ENCODE results near the gene PDP2.
"Not testable (repeated sequence)": the region's sequence is repeated elsewhere in the genome, so short reads cannot be mapped to it uniquely, and the experiment has no call there.

Gene PDP2

GRCh38 chr16:66853261-66854139, 26.8 kb upstream of the PDP2 start:
- DNase-seq (ENCODE audit: low read depth in 2 of 2) = no peak

- DNase-seq (ENCODE audit: low read depth in 2 of 2) = no peak
These were observed 24.1 kb upstream of the PDP2 start for GRCh38 chr16:66856184-66856730.

- DNase-seq (ENCODE audit: low read depth in 2 of 2) = no peak
These were observed 23.5 kb upstream of the PDP2 start for GRCh38 chr16:66856801-66857200.

- no peak for DNase-seq (ENCODE audit: low read depth in 2 of 2)
These were observed 22.9 kb upstream of the PDP2 start for GRCh38 chr16:66857437-66857836.

- no peak for DNase-seq (ENCODE audit: low read depth in 2 of 2)
These were observed 21.4 kb upstream of the PDP2 start for GRCh38 chr16:66858740-66859396.

- DNase-seq (ENCODE audit: low read depth in 2 of 2) = no peak
These were observed 20.8 kb upstream of the PDP2 start for GRCh38 chr16:66859397-66860068.

GRCh38 chr16:66862023-66862520, 18.2 kb upstream of the PDP2 start:
- no peak for DNase-seq (ENCODE audit: low read depth in 2 of 2)

GRCh38 chr16:66863707-66864106, 16.6 kb upstream of the PDP2 start:
- no peak for DNase-seq (ENCODE audit: low read depth in 2 of 2)

GRCh38 chr16:66869424-66869823, 10.9 kb upstream of the PDP2 start:
- DNase-seq (ENCODE audit: low read depth in 2 of 2) = no peak

- not testable (repeated sequence) for DNase-seq (ENCODE audit: low read depth in 2 of 2)
These were observed 9.0 kb upstream of the PDP2 start for GRCh38 chr16:66871363-66871762.

- no peak for DNase-seq (ENCODE audit: low read depth in 2 of 2)
These were observed 8.5 kb upstream of the PDP2 start for GRCh38 chr16:66871840-66872239.

- DNase-seq (ENCODE audit: low read depth in 2 of 2) = no peak
These were observed 7.8 kb upstream of the PDP2 start for GRCh38 chr16:66872559-66872942.

GRCh38 chr16:66872943-66873684, 7.2 kb upstream of the PDP2 start:
- DNase-seq (ENCODE audit: low read depth in 2 of 2) = peak; percentile 73 to 78

- DNase-seq (ENCODE audit: low read depth in 2 of 2) = no peak
These were observed 6.6 kb upstream of the PDP2 start for GRCh38 chr16:66873685-66874055.

- DNase-seq (ENCODE audit: low read depth in 2 of 2) = no peak
These were observed 6.1 kb upstream of the PDP2 start for GRCh38 chr16:66874079-66874775.

GRCh38 chr16:66878067-66878466, 2.2 kb upstream of the PDP2 start:
- no peak for DNase-seq (ENCODE audit: low read depth in 2 of 2)

GRCh38 chr16:66881014-66881417, 701 bp downstream of the PDP2 start:
- DNase-seq (ENCODE audit: low read depth in 2 of 2) = no peak

- DNase-seq (ENCODE audit: low read depth in 2 of 2) = no peak
These were observed 1.2 kb downstream of the PDP2 start for GRCh38 chr16:66881560-66881959.

GRCh38 chr16:66881964-66882508, 1.7 kb downstream of the PDP2 start:
- DNase-seq (ENCODE audit: low read depth in 2 of 2) = no peak

- DNase-seq (ENCODE audit: low read depth in 2 of 2) = no peak
These were observed 2.4 kb downstream of the PDP2 start for GRCh38 chr16:66882702-66883101.

- no peak for DNase-seq (ENCODE audit: low read depth in 2 of 2)
These were observed 5.2 kb downstream of the PDP2 start for GRCh38 chr16:66885491-66885890.
